Measurements from ENCODE around the gene SCGB3A1. TPM values are rescaled to one million over a fixed set of nuclear protein-coding genes. Genes with fewer than 3 reads are reported as not detected.

The SCGB3A1 gene
- total RNA-seq, 1 experiment from 2014 or later: not detected

DNA sequence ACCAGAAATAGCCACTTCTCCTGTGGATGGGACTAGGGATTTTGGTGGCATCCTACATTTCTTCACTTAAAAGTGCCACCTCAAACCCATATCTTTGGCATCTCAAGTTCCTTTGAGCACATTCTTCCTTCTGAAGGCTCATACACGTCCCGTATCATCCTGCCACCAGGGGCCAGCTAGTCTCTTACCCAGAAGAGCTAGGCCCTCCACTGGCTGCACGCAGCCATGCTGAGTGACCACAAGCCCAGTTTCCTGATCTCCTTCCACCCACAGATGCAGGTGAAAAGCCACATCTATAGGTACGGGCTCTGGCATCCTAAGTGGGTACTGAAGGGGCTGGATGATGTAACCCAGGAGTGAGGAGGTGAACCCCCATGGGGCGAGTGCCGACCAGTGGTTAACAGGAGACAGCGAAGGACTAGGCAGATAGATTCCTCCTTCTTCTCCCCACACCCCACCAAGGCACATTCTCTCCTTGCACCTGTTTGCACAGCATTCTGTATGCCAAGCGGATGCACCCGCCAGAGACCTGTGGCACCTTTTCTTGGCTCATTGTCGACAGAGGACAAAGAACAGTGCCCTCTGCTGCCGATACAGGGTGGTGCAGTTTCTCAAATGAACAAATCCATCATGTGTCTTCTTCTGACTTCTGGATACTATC, 14.4 kb upstream of the SCGB3A1 start:
- Histone ChIP-seq H3K9me3 (replicated peaks) (no peaks in the 10 kb centered on the region), H3K4me1 (replicated peaks) (no peaks in the 10 kb centered on the region), H3K27ac (no peak overlapping the region), H3K36me3 (no peaks in the 10 kb centered on the region), H3K27me3 (replicated peaks) (peaks cover 16% of the 10 kb centered on the region; the same call in 1 of the 2 replicates), H3K4me3 (no peak overlapping the region)
- peak in 1 of 2 experiments; percentile 42 for DNase-seq (ENCODE audit: low read depth in 1 of 2, low spot score in 2 of 2)

DNA sequence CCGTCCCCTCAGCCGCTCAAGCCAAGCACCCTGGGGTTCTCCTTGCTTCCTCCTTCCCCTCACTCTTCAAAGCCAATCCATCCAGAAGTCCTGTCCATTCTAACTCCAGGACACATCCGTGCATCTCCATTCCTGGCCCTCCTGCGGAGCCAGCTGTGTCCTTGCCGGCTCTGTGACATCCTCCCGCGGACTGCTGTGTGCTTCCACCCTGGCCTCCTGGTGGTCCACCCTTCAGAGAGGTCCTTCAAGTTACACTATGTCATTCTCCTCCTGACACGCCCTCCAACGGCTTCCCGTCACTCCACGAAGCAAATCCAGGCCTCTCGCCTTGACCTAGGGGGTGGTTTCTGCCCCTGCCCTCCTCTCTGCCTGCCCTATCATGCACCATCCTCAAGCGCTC, 13.0 kb upstream of the SCGB3A1 start:
- no peaks in the 10 kb centered on the region for H3K36me3 ChIP-seq
- no peak overlapping the region for H3K27ac ChIP-seq
- H3K9me3 ChIP-seq (replicated peaks): no peaks in the 10 kb centered on the region
- no peak for DNase-seq (ENCODE audit: low read depth in 1 of 2, low spot score in 2 of 2)
- no peaks in the 10 kb centered on the region for H3K4me1 ChIP-seq (replicated peaks)
- peaks cover 15% of the 10 kb centered on the region; the same call in 1 of the 2 replicates for H3K27me3 ChIP-seq (replicated peaks)
- H3K4me3 ChIP-seq: no peak overlapping the region

DNA sequence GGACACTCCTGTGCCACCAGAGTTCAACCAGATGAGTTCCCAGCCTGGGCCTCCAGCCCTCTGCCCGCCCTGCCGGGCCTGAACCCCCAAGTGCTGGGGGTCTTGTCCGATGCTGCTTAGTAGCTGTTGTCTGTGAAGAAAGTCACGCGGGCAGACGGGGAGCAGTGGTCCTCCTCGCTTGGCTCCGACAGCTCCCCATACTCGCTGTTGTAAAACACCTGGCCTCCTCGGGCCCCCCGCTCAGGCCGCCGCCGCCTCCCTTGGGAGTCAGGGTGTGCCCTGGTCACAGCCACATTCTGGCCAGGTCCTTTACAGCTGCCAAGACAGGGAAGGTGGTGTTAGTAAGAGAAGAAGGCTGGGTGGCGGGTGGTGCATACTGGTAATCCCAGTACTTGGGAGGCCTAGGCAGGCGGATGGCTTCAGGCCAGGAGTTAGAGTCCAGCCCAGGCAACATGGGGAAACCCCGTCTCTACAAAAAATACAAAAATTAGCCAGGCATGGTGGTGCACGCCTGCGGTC, 11.8 kb upstream of the SCGB3A1 start:
- no peak for DNase-seq (ENCODE audit: low read depth in 1 of 2, low spot score in 2 of 2)
- H3K9me3 ChIP-seq (replicated peaks): no peaks in the 10 kb centered on the region
- H3K27me3 ChIP-seq (replicated peaks): peaks cover 15% of the 10 kb centered on the region

DNA sequence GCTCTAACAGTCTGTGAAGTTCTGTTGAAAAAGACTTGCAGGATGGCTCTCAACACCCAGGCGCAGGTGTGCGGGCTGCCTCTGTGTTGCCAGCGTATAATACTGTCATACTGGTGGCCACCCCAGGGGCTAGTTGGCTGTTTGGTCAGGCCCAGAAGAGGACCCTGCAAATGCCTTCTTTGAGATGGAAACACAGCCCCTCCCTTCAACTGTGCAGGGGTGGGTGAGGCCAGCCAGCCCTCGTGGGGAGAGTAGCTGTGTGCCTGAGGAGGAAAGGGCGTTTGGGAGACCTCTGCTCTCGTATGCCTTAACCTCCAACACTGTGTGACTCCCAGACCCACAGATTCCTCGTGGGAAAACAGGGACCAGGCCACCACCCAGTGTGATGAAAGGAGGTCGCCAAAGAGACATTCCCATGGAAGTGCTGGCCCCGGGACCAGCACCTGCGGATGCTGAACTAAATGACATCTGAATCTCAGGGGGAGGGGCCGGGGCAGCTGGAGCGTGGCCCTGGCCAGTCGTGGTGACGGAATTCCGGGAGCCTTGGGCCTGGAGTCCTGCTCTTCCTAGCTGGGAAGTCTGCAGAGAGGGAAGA, 11.3 kb upstream of the SCGB3A1 start:
- Histone ChIP-seq H3K27ac (no peak overlapping the region), H3K4me1 (replicated peaks) (no peaks in the 10 kb centered on the region), H3K9me3 (replicated peaks) (no peaks in the 10 kb centered on the region), H3K4me3 (no peak overlapping the region), H3K36me3 (no peaks in the 10 kb centered on the region), H3K27me3 (replicated peaks) (peaks cover 15% of the 10 kb centered on the region)
- no peak for DNase-seq (ENCODE audit: low read depth in 1 of 2, low spot score in 2 of 2)

More for the DNA sequence above, 11.8 kb upstream of the SCGB3A1 start:
- no peak overlapping the region for H3K27ac ChIP-seq
- H3K4me1 ChIP-seq (replicated peaks): no peaks in the 10 kb centered on the region
- no peak overlapping the region for H3K4me3 ChIP-seq
- no peaks in the 10 kb centered on the region for H3K36me3 ChIP-seq

DNA sequence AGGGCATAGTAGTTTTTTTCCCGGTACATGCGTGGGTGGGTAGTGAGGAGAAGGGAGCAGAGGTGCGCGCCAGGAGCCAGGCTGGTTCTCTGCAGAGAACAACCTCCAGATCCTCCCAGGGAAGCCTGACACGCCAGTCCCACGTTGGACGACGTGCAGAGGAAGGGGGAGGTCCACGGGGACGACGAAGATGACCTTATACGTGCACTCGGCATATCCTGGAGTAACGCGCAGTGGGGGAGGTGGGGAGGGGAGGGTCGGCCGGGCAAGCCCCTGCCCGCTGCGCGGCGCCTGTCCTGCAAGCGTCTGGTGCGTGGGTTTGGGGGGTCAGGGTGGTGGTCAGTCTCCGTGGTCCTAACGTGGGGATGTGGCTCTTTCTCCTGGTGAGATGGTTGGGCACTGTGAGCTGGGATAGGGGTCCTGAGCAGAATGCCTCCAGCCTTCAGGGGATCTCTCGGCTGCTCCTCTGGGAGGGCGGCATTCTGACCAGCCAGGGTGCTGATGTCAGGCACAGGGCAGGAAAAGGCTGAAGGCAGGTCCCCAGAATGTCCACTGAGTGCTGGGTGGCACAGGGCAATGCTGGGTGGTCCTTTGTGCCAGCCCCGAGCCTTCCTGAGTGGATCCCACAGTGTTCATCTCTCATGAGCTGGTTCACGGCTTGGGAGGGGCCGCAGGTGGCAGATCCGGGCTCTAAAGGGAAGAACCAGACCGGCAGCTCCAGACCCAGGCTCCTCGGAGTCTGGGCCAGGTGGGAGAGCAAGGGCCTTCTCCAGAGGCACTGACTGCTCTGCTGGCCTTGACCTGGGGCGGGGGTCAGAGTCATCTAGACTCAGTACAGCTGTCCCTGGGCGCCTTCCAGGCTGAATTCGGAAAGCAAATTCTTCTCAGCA, 10.5 kb upstream of the SCGB3A1 start:
- DNase-seq (ENCODE audit: low read depth in 1 of 2, low spot score in 2 of 2): no peak
- Histone ChIP-seq H3K4me3 (no peak overlapping the region), H3K9me3 (replicated peaks) (no peaks in the 10 kb centered on the region), H3K27me3 (replicated peaks) (peaks cover 15% of the 10 kb centered on the region), H3K4me1 (replicated peaks) (no peaks in the 10 kb centered on the region), H3K36me3 (no peaks in the 10 kb centered on the region), H3K27ac (no peak overlapping the region)

DNA sequence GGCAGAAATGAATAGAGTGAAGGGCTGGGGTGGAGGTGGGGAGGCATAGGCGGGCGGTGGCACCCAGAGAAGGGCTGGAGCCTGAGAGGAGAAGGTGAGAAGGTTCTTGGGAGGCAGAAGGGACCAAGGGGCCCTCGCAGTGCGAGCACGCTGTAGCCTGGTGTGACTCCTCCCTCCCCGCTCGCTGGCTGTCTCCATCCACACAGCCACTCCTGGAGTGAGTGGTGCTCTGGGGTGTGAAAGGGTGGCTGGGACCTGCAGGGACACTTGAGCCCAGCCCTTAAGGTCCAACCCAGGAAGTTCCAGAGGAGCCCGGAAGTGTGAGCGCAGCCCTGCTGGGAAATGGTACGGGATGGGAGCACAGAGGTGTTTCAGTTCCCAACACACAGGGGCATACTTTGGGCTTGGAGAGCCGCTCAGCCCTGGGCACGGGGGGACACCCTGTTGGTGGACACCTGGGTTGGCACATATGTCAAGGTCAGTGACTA, 9.3 kb upstream of the SCGB3A1 start:
- Histone ChIP-seq H3K27me3 (replicated peaks) (peaks cover 15% of the 10 kb centered on the region), H3K9me3 (replicated peaks) (no peaks in the 10 kb centered on the region), H3K36me3 (no peaks in the 10 kb centered on the region), H3K27ac (no peak overlapping the region), H3K4me3 (no peak overlapping the region), H3K4me1 (replicated peaks) (no peaks in the 10 kb centered on the region)
- DNase-seq (ENCODE audit: low read depth in 1 of 2, low spot score in 2 of 2): peak in 1 of 2 experiments; percentile 42

DNA sequence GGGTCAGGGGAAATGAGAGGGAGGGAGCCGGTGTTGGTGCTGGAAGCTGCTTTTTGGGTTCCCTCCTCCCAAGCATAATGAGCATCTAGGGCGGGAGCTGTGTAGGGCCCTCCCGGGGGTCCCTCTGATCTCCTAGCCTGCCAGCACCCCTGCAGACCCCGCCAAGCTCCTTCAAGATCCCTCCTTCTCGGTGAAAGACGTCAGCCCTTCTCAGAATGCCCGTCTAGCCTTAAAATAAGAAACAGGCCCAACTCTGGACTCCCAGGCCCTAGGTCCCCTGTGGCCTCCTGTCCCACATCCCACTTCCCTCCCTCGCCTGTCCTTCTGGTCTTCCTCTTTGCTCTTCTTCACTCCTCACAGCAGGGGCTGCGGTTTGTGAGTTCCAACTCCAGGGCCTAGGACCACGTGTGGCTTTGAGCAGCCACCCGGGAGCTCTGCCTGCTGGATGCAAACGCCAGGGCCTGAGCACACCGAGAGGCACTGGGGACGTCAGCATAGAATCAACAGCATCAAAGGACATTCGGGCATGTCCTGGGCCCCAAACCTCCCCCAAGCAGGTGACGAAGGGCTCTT, 8.8 kb upstream of the SCGB3A1 start:
- peaks cover 15% of the 10 kb centered on the region for H3K27me3 ChIP-seq (replicated peaks)
- no peaks in the 10 kb centered on the region for H3K4me1 ChIP-seq (replicated peaks)
- no peaks in the 10 kb centered on the region for H3K9me3 ChIP-seq (replicated peaks)
- H3K27ac ChIP-seq: no peak overlapping the region
- H3K36me3 ChIP-seq: no peaks in the 10 kb centered on the region
- peak in 1 of 2 experiments; percentile 42 for DNase-seq (ENCODE audit: low read depth in 1 of 2, low spot score in 2 of 2)
- no peak overlapping the region for H3K4me3 ChIP-seq

DNA sequence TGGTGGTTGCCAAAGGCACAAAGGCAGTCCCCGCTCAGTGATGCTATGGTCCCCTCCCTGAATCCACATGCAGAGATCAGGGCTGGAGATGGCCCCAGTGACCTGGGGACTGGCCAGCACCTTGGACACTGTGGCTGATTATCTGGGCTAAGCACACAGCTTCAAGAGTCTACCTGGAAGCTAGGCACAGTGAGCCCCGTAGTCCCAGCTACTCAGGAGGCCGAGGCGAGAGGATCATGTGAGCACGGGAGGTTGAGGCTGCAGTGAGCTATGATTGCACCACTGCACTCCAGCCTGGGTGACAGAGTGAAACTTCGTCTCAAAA, 8.3 kb upstream of the SCGB3A1 start:
- H3K4me1 ChIP-seq (replicated peaks): no peaks in the 10 kb centered on the region
- peaks cover 15% of the 10 kb centered on the region for H3K27me3 ChIP-seq (replicated peaks)
- H3K27ac ChIP-seq: no peak overlapping the region
- H3K36me3 ChIP-seq: no peaks in the 10 kb centered on the region
- DNase-seq (ENCODE audit: low read depth in 1 of 2, low spot score in 2 of 2): no peak
- H3K4me3 ChIP-seq: no peak overlapping the region
- H3K9me3 ChIP-seq (replicated peaks): no peaks in the 10 kb centered on the region

DNA sequence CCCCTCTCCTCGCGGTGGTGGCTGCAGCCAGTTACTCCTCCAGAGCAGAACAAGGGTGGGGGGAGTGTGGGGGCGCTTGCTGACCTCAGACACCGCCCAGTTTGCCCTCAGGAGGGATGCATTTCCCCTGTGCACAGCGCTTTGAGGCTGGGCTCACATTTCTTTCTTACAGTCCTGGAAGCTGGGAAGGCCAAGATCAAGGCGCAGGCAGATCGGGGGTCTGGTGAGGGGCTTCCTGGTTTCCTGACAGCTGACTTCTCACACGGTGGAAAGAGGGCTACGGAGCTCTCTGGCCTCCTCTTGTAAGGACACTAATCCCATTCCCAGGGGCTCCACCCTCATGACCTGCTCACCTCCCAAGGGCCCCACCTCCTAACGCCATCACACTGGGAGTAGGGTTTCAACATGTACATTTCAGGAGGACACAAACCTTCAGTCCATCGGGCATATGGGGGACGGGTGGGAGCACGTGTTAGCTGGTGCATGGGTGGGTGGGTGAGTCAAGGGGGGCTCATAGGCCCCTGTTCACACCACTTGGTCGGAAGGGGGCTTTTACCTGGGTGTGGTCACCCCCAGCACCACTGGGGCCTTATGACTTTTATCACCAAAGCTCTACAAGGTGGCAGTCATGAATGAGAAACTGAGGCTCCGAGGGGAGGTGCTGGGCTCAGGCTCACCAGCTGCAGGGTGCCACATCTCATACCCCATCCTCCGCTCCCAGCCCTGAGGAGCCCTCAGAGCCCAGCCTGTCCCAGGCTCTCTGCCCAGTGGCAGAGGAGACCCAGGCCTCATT, 7.7 kb upstream of the SCGB3A1 start:
- H3K27ac ChIP-seq: no peak overlapping the region
- H3K9me3 ChIP-seq (replicated peaks): no peaks in the 10 kb centered on the region
- H3K4me1 ChIP-seq (replicated peaks): no peaks in the 10 kb centered on the region
- H3K36me3 ChIP-seq: no peaks in the 10 kb centered on the region
- H3K4me3 ChIP-seq: no peak overlapping the region
- DNase-seq (ENCODE audit: low read depth in 1 of 2, low spot score in 2 of 2): no peak
- H3K27me3 ChIP-seq (replicated peaks): peaks cover 15% of the 10 kb centered on the region

DNA sequence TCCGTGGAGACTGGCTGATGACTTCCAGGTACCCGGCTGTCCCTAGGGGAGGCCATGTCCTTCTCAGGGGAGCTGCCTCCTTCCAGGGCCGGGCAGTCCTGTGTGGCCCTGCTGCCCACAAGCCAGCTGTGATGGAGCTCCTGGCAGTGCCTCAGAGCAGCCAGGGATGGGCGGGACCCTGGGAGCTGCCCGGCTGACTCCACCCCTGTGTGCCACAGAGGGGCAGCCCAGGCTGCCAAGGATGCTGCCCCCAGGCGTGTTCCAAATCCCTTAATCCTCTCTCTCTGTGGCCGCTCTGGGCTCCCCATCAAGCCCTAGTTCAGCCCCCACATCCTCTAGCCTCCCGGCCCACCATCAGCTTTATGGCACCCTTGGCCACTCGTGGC, 7.0 kb upstream of the SCGB3A1 start:
- H3K27ac ChIP-seq: no peak overlapping the region
- peaks cover 20% of the 10 kb centered on the region for H3K27me3 ChIP-seq (replicated peaks)
- no peak for DNase-seq (ENCODE audit: low read depth in 1 of 2, low spot score in 2 of 2)
- no peak overlapping the region for H3K4me3 ChIP-seq
- H3K36me3 ChIP-seq: no peaks in the 10 kb centered on the region
- no peaks in the 10 kb centered on the region for H3K9me3 ChIP-seq (replicated peaks)
- no peaks in the 10 kb centered on the region for H3K4me1 ChIP-seq (replicated peaks)

DNA sequence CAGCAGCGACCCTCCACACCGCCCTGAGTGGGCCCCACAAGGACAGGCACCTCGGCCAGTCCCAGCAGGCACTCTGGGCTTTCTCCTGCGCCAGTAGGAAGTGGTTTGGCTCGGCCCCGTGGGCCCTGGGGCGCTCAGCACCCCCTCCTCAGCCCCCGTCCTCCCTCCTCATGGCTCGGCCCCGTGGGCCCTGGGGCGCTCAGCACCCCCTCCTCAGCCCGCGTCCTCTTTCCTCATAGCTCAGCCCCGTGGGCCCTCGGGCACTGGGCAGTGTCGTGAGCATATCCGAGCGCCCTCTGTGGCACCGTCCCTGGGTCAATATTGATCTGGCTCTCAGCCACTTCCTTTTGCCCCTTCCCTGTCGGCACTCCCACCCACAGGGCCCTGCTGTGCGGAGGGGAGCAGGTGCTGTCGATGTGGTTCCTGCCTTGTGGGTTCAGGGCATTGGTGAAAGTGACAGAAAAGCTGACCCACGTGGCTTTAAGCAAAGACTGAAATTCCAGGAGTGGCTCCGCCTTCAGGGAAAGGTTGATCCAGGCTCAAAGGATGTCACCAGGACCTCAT, 5.5 kb upstream of the SCGB3A1 start:
- no peak overlapping the region for H3K27ac ChIP-seq
- H3K4me1 ChIP-seq (replicated peaks): no peaks in the 10 kb centered on the region
- no peaks in the 10 kb centered on the region for H3K36me3 ChIP-seq
- no peak overlapping the region for H3K4me3 ChIP-seq
- H3K27me3 ChIP-seq (replicated peaks): peaks cover 27% of the 10 kb centered on the region
- H3K9me3 ChIP-seq (replicated peaks): no peaks in the 10 kb centered on the region
- no peak for DNase-seq (ENCODE audit: low read depth in 1 of 2, low spot score in 2 of 2)

DNA sequence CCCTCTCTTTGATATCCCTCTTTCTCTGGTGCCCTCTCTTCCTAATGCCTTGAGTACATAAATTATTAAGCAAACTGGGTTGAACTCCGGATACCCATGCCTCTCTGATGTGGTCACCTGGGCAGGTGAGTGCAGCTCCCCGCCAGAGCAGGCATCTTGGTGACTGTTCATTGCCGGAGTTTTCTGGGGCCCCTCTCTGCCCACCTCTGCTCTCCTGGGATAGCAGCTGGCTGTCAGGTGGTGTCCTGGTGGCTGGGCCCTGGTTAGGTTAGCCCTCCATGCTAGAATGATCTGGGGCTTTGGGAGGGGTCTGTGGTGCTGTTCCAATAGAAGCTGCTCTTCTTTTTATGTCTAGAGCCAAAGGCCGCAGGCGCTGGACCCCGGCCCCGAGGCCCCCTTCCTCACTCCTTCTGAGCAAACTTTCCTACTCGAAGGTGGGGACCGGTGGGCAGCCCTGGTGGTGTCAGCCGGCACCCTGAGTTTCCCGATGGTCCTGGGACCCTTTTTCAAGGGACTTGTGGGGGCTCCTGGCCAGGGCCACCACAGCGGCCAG, 4.9 kb upstream of the SCGB3A1 start:
- Histone ChIP-seq H3K4me1 (replicated peaks) (peaks cover 2% of the 10 kb centered on the region; the same call in 1 of the 2 replicates), H3K9me3 (replicated peaks) (no peaks in the 10 kb centered on the region; the same call in 1 of the 2 replicates), H3K27me3 (replicated peaks) (peaks cover 29% of the 10 kb centered on the region), H3K27ac (no peak overlapping the region), H3K36me3 (no peaks in the 10 kb centered on the region), H3K4me3 (no peak overlapping the region)
- no peak for DNase-seq (ENCODE audit: low read depth in 1 of 2, low spot score in 2 of 2)
